ENCODE results near the gene SLIT2.
A peak's percentile ranks its signal among the peaks of the same experiment; 100 is the strongest.

The SLIT2 gene, protein sequence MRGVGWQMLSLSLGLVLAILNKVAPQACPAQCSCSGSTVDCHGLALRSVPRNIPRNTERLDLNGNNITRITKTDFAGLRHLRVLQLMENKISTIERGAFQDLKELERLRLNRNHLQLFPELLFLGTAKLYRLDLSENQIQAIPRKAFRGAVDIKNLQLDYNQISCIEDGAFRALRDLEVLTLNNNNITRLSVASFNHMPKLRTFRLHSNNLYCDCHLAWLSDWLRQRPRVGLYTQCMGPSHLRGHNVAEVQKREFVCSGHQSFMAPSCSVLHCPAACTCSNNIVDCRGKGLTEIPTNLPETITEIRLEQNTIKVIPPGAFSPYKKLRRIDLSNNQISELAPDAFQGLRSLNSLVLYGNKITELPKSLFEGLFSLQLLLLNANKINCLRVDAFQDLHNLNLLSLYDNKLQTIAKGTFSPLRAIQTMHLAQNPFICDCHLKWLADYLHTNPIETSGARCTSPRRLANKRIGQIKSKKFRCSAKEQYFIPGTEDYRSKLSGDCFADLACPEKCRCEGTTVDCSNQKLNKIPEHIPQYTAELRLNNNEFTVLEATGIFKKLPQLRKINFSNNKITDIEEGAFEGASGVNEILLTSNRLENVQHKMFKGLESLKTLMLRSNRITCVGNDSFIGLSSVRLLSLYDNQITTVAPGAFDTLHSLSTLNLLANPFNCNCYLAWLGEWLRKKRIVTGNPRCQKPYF (N-terminal part only)

DNA sequence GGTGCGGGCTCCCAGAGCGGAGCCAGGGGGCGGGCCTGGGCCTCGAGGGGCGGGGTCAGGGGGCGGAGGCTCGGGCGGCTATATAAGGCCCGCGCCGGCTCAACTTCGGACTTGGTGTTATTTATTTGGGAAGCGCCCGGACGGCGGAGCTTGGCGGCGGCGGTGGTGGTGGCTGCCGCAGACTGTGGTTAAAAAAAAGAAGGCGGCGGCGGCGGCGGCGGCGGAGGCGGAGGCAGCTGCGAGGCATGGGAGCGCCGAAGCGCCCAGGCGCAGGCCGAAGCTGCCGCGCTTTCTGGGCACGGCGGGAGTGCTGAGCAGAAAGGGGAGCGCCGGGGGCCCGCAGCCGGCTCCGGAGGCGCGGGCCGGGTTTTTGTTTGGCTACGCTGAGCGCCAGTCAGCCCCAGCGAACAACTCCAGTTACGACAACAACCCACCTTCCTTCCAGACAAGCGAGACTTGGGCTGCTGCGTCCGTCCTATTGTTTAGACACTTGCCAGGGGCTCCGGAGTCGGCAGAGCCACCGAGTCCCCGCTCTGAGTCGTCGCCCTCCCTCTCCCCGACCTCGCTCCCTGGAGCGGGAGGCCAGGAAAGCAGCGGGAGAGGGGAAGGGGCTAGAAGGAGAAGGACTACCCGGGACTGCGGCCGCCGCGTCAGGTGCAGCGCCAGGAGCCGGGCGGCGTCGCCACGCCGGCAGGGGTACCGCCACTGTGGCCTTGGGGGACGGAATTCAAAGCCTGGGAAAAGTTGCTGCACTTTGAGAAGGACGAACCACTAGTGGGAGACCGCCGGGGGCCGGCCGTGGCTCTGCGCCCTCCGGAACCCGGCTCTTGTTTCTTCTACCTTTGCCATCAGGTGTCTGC lies at the start of gene SLIT2:
Gene SLIT2, plus strand, starts transcription at position 110 of the 860 bp plus-strand sequence. CDS start 1,911 bp downstream, outside the sequence.
- H3K4me3 ChIP-seq (ENCODE audit: low read depth, low read length): peak within 1 kb of the TSS; percentile 69
- TF ChIP-seq, protein P1, sequence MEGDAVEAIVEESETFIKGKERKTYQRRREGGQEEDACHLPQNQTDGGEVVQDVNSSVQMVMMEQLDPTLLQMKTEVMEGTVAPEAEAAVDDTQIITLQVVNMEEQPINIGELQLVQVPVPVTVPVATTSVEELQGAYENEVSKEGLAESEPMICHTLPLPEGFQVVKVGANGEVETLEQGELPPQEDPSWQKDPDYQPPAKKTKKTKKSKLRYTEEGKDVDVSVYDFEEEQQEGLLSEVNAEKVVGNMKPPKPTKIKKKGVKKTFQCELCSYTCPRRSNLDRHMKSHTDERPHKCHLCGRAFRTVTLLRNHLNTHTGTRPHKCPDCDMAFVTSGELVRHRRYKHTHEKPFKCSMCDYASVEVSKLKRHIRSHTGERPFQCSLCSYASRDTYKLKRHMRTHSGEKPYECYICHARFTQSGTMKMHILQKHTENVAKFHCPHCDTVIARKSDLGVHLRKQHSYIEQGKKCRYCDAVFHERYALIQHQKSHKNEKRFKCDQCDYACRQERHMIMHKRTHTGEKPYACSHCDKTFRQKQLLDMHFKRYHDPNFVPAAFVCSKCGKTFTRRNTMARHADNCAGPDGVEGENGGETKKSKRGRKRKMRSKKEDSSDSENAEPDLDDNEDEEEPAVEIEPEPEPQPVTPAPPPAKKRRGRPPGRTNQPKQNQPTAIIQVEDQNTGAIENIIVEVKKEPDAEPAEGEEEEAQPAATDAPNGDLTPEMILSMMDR (IDR thresholded peaks at IDR 0.05; ENCODE audit: low read depth, low read length, missing control alignments): no peak
- peak; percentile 45 for DNase-seq (ENCODE audit: low read depth)
- in situ Hi-C loops (cut with HindIII; ENCODE audit: low sequenced_read_pairs): no loop called here

DNA sequence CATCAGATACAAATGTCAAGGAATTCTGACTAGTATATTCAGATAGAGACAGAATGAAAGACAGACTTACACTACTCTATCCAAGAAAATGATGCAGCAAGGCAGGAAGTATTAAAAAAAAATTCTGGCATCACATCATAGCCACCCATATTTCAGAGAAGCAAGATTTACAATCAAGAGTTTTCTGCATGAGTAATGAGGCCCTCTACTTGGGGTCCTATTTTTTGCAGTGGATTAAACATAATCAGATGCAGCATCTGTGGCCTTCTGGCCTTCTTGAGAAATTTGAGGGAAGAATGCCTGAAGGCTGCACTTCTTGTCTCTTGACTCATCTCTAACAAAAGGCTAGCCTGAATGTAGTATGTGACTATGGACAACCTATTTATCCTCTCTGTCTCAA lies 48.2 kb upstream of the SLIT2 start:
- TF ChIP-seq, protein P1 (IDR thresholded peaks at IDR 0.05; ENCODE audit: low read depth, low read length, missing control alignments): no peak
- in situ Hi-C loops (cut with HindIII; ENCODE audit: low sequenced_read_pairs): no loop called here
- peak; percentile 40 for DNase-seq (ENCODE audit: low read depth)

DNA sequence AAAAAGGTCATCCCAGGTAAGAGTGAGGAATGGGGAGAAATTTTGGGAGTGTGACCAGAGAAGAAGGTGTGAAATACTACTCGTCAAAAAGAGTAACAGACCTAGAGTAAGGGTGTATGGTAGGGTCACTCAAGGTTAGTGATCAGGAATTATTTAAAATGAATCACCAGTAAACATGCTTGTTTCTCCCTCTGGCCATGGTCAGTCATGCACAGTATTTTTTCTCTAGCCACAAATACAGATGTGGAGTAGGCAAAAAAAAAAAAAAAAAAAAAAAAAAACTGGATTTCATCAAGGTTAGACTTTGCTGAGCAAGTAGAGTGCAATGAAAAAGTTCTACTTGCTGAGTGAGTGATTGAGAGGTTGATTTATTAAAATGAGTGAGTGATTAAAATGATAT lies 34.2 kb upstream of the SLIT2 start:
- no peak overlapping the region for H3K4me3 ChIP-seq (ENCODE audit: low read depth, low read length)
- TF ChIP-seq, protein P1 (IDR thresholded peaks at IDR 0.05; ENCODE audit: low read depth, low read length, missing control alignments): no peak
- no peak for DNase-seq (ENCODE audit: low read depth)
- in situ Hi-C loops (cut with HindIII; ENCODE audit: low sequenced_read_pairs): loop anchor here (5.0 kb wide), 1 partner anchor 55 kb away; no protein-coding TSS in a partner anchor

More for the DNA sequence above, 48.2 kb upstream of the SLIT2 start:
- no peak overlapping the region for H3K4me3 ChIP-seq (ENCODE audit: low read depth, low read length)

DNA sequence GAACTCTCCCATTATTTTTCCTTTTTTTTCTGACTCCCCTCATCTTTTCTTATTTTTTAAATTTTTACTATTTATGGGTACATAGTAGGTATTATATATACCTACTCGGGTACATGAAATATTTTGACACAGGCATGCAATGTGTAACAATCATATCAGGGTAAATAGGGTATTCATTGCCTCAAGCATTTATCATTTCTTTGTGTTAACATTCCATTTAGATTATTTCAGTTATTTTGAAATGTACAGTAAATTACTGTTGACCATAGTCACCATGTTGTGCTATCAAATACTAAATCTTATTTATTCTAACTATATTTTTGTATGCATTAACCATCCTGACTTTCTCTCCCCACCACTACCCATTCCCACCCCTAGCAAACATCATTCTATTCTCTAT lies 33.8 kb upstream of the SLIT2 start:
- DNase-seq (ENCODE audit: low read depth): no peak
- TF ChIP-seq, protein P1 (IDR thresholded peaks at IDR 0.05; ENCODE audit: low read depth, low read length, missing control alignments): no peak
- in situ Hi-C loops (cut with HindIII; ENCODE audit: low sequenced_read_pairs): loop anchor here (5.0 kb wide), 1 partner anchor 56 kb away; no protein-coding TSS in a partner anchor
- H3K4me3 ChIP-seq (ENCODE audit: low read depth, low read length): no peak overlapping the region

DNA sequence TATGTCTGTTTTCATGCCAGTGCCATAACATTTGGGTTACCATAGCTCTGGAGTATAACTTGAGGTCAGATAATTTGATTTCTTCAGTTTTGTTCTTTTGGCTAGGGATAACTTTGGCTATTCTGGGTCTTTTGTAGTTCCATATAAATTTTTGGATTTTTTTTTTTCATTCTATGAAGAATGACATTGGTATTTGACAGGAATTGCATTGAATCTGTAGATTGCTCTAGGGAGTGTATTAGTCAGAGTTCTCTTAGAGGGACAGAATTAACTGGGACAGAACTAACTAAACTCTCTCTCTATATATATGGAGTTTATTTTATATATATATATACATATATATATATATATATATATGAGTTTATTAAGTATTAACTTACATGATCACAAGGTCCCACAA lies 32.2 kb upstream of the SLIT2 start:
- in situ Hi-C loops (cut with HindIII; ENCODE audit: low sequenced_read_pairs): loop anchor here (5.0 kb wide), 1 partner anchor 57 kb away; no protein-coding TSS in a partner anchor
- no peak for DNase-seq (ENCODE audit: low read depth)

More for the DNA sequence above, 32.2 kb upstream of the SLIT2 start:
- no peak overlapping the region for H3K4me3 ChIP-seq (ENCODE audit: low read depth, low read length)
- TF ChIP-seq, protein P1 (IDR thresholded peaks at IDR 0.05; ENCODE audit: low read depth, low read length, missing control alignments): no peak
